Measurements from ENCODE around the gene B3GAT2. TPM values are rescaled to one million over a fixed set of nuclear protein-coding genes. Genes with fewer than 3 reads are reported as not detected.

The B3GAT2 gene
- total RNA-seq, 1 experiment from 2014 or later = not detected

DNA sequence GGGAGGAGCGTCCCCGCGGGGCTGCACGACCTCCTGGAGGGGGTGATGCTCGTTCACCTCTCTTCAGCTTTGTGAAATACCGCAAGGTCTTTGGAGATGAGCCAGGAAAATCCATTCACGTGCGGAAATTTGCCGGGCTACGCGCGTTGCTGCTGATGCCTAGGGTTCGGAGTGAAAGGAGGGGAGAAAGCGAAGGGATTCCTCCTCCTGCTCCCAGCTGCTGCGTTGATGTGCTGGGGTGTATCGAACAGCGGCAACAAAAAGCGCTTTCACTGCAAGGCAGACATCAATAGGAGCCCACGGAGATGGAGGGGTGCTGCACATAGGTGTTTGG is 391 bp upstream of the B3GAT2 start:
- Histone ChIP-seq H3K9ac (ENCODE audit: low read length) (no peak overlapping the region), H2AFZ (ENCODE audit: low read depth, low read length, poor library complexity, severe bottlenecking) (no peak overlapping the region), H3K27me3 (ENCODE audit: insufficient read depth, low read length) (peaks cover 15% of the 10 kb centered on the region; the same call in 1 of the 2 replicates), H3K9me2 (ENCODE audit: insufficient read depth) (no peaks in the 10 kb centered on the region), H4K20me1 (ENCODE audit: insufficient read depth) (no peaks in the 10 kb centered on the region), H3K4me2 (ENCODE audit: low read length) (no peak overlapping the region), H3K4me1 (ENCODE audit: control insufficient read depth in 1 of 2, insufficient read depth in 2 of 2, low read length in 2 of 2) (peaks cover 3 to 5% of the 10 kb centered on the region in 2 experiments; a peak in 2 of 4 replicates), H3K36me3 (ENCODE audit: control insufficient read depth in 1 of 2, insufficient read depth in 2 of 2, low read length in 2 of 2) (no peaks in the 10 kb centered on the region), H3K79me2 (ENCODE audit: insufficient read depth, low read length) (no peaks in the 10 kb centered on the region), H3K9me3 (ENCODE audit: control insufficient read depth in 1 of 2, insufficient read depth in 1 of 2, low read depth in 1 of 2, low read length in 2 of 2) (no peaks in the 10 kb centered on the region), H3K27ac (ENCODE audit: low read depth, low read length) (no peak overlapping the region), H3K4me3 (replicated peaks in 1 of 2; ENCODE audit: low read depth in 1 of 2, low read length in 2 of 2) (no peak overlapping the region)
- DNase-seq (ENCODE audit: low read depth, low spot score) = no peak
- intact Hi-C loops (cut with micrococcal nuclease) = loop anchor here (5.0 to 10.0 kb wide), 3 partner anchors 435 to 735 kb away; partner anchors contain the start of gene COL9A1
- no peak for TF ChIP-seq FOSL1 (IDR thresholded peaks at IDR 0.05; ENCODE audit: low read depth)
- TF ChIP-seq ELF1 (IDR thresholded peaks at IDR 0.05; ENCODE audit: borderline replicate concordance, low read depth) = no peak
- TF ChIP-seq, protein P1, sequence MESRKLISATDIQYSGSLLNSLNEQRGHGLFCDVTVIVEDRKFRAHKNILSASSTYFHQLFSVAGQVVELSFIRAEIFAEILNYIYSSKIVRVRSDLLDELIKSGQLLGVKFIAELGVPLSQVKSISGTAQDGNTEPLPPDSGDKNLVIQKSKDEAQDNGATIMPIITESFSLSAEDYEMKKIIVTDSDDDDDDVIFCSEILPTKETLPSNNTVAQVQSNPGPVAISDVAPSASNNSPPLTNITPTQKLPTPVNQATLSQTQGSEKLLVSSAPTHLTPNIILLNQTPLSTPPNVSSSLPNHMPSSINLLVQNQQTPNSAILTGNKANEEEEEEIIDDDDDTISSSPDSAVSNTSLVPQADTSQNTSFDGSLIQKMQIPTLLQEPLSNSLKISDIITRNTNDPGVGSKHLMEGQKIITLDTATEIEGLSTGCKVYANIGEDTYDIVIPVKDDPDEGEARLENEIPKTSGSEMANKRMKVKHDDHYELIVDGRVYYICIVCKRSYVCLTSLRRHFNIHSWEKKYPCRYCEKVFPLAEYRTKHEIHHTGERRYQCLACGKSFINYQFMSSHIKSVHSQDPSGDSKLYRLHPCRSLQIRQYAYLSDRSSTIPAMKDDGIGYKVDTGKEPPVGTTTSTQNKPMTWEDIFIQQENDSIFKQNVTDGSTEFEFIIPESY (IDR thresholded peaks at IDR 0.05; ENCODE audit: extremely low read depth, insufficient replicate concordance, low read length) = no peak
- TF ChIP-seq CEBPB (IDR thresholded peaks at IDR 0.05; ENCODE audit: low read depth) = no peak
- TF ChIP-seq, protein P2, sequence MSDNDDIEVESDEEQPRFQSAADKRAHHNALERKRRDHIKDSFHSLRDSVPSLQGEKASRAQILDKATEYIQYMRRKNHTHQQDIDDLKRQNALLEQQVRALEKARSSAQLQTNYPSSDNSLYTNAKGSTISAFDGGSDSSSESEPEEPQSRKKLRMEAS (IDR thresholded peaks at IDR 0.05) = no peak
- TF ChIP-seq ZNF274 (IDR thresholded peaks at IDR 0.05; ENCODE audit: low read depth, low read length) = no peak
- TF ChIP-seq SRF (IDR thresholded peaks at IDR 0.05; ENCODE audit: low read depth) = no peak
- no peak for TF ChIP-seq POLR2AphosphoS5 (IDR thresholded peaks at IDR 0.05; ENCODE audit: low read depth, low read length)
- TF ChIP-seq EZH2 (IDR thresholded peaks at IDR 0.05) = no peak
- TF ChIP-seq RAD21 (IDR thresholded peaks at IDR 0.05; ENCODE audit: low read depth) = no peak
- TF ChIP-seq JUND (IDR thresholded peaks at IDR 0.05) = no peak
- TF ChIP-seq, protein P3, sequence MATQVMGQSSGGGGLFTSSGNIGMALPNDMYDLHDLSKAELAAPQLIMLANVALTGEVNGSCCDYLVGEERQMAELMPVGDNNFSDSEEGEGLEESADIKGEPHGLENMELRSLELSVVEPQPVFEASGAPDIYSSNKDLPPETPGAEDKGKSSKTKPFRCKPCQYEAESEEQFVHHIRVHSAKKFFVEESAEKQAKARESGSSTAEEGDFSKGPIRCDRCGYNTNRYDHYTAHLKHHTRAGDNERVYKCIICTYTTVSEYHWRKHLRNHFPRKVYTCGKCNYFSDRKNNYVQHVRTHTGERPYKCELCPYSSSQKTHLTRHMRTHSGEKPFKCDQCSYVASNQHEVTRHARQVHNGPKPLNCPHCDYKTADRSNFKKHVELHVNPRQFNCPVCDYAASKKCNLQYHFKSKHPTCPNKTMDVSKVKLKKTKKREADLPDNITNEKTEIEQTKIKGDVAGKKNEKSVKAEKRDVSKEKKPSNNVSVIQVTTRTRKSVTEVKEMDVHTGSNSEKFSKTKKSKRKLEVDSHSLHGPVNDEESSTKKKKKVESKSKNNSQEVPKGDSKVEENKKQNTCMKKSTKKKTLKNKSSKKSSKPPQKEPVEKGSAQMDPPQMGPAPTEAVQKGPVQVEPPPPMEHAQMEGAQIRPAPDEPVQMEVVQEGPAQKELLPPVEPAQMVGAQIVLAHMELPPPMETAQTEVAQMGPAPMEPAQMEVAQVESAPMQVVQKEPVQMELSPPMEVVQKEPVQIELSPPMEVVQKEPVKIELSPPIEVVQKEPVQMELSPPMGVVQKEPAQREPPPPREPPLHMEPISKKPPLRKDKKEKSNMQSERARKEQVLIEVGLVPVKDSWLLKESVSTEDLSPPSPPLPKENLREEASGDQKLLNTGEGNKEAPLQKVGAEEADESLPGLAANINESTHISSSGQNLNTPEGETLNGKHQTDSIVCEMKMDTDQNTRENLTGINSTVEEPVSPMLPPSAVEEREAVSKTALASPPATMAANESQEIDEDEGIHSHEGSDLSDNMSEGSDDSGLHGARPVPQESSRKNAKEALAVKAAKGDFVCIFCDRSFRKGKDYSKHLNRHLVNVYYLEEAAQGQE (IDR thresholded peaks at IDR 0.05; ENCODE audit: low read depth) = no peak
- TF ChIP-seq, protein P4, sequence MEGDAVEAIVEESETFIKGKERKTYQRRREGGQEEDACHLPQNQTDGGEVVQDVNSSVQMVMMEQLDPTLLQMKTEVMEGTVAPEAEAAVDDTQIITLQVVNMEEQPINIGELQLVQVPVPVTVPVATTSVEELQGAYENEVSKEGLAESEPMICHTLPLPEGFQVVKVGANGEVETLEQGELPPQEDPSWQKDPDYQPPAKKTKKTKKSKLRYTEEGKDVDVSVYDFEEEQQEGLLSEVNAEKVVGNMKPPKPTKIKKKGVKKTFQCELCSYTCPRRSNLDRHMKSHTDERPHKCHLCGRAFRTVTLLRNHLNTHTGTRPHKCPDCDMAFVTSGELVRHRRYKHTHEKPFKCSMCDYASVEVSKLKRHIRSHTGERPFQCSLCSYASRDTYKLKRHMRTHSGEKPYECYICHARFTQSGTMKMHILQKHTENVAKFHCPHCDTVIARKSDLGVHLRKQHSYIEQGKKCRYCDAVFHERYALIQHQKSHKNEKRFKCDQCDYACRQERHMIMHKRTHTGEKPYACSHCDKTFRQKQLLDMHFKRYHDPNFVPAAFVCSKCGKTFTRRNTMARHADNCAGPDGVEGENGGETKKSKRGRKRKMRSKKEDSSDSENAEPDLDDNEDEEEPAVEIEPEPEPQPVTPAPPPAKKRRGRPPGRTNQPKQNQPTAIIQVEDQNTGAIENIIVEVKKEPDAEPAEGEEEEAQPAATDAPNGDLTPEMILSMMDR (IDR thresholded peaks at IDR 0.05 in 2 of 3, conservative IDR thresholded peaks at IDR 0.05 in 1 of 3; ENCODE audit: borderline replicate concordance in 1 of 3, insufficient read depth in 1 of 3, low read depth in 2 of 3, low read length in 2 of 3) = no peak
- TF ChIP-seq POLR2A (IDR thresholded peaks at IDR 0.05; ENCODE audit: borderline replicate concordance, extremely low read depth, insufficient read depth, insufficient read length) = no peak
- no peak for TF ChIP-seq CBX3 (IDR thresholded peaks at IDR 0.05; ENCODE audit: low read depth)
- no peak for TF ChIP-seq SIN3A (IDR thresholded peaks at IDR 0.05; ENCODE audit: low read depth)
- TF ChIP-seq EZH2phosphoT487 (IDR thresholded peaks at IDR 0.05; ENCODE audit: borderline replicate concordance) = no peak
- CTCF ChIA-PET = no interaction called here
- BruUV-seq (replicated peaks) = no TSS peak
- POLR2A ChIA-PET = no interaction called here
- ATAC-seq = no peak
- RAD21 ChIA-PET (ENCODE audit: low non-redundant PET in 1 of 2, low total read pairs in 2 of 2, uncharacterized antibody in 2 of 2, unreplicated experiment in 2 of 2) = no interaction called here
